Measurements from ENCODE around the gene OR7D2.

GRCh38 chr19:9165261-9165660, 13.5 kb upstream of the OR7D2 start:
- TF ChIP-seq CTCF (IDR thresholded peaks at IDR 0.05) (no peak), POLR2A (IDR thresholded peaks at IDR 0.05) (no peak)

Measured in lower leg skin (tissue), 3 donors.